ENCODE measurements around the gene GAB1.

The GAB1 gene

DNA sequence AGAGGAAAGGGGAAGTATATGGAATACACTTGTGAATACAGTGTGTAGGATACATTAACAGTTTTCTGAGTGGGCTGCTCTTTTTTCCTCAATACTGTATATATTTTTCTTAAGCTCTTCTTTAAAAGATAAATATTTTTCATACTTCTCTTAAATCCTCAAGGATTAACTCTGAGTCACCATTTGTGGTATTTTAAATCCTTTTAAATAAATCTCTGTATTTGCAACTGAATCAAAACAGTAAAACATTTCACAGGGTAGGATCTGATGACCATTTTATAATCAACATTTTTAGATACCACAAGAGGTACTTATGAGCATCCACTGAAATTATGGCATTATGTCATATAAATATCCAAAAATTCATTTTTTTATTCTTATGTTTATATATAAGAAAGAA, 87.6 kb downstream of the GAB1 start:
- no peak for DNase-seq

DNA sequence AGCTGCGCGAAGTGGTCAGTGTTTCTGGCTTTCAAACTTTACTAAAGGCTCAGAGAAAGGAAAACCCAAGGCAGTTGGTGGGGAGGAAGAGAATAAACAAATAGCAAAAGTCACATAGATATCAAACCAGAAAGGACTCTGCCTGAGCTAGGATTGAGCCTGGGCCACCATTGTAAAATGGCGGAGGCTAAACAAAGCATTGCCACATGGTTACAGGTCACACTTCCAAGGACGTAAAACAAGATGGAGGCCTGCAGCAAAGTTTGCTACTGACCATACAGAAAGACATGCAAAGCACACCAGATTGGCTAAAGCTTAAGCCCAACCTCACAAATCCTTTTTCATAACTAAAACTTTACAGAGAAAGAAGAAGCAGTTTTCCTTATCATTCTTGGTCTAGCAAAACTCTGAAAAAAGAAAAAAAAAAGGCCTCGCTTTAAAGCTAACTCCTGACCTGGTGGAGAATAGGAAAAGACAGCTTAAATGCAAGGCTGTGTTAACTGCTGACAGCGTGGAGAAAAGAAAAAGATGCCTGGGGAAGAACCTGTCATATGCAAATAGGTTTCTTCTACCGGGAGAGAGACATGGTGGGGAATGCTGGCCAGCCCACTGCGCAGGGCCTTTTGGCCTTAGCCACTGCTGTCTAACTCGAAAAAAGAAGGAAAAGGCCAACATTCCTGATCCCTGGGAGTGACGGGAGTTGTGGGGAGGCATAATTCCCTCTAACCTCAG, 95.0 kb downstream of the GAB1 start:
- no peak for DNase-seq

DNA sequence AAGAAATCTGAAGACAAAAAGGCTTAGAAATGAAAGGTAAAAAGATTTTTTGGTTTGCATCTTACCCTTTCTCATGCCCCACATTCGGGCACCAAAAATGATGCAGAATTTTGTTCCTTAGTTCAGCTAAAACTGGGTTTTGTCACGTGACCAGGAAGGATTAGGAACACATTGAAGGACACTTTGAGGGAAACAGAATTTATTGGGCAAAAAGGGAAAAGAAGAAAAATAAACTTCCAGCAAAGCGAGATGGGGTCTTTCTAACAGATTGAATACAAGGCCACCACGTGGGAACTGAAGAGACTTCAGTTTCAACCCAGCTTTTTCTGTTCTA, 95.5 kb downstream of the GAB1 start:
- no peak for DNase-seq

DNA sequence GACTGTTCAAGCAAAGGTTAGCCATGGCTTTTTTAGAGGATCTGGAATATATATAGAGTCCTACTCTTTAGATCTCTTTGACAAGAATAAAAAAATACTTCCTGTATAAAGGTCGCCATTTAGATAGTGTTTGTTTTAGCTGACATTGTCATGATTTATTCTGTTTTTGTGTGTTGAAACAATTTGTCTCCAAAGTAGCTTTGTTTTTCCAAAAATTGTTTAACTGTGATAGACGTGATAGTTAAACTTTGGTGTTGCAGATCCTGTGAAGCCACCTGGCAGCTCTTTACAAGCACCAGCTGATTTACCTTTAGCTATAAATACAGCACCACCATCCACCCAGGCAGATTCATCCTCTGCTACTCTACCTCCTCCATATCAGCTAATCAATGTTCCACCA, 96.6 kb downstream of the GAB1 start:
- DNase-seq: no peak

DNA sequence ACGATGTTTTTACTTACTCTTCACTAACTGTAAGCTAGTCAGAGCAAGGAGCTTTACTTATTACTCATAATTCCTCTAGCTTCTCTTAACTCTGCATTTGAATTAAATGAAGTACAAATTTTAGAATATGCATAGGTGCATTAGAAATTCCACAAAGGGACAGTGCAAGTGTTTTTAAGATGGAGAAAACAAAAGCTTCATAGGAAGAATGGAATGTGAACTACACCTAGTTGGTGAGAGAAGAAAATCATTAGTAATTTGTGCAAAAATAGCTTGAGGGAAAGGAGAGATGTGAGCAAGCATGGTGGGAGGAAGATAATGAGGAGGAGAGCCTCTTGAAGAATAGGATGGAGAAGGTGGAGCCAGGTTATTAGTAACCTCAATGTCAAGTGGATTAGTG, 99.3 kb downstream of the GAB1 start:
- DNase-seq: no peak

DNA sequence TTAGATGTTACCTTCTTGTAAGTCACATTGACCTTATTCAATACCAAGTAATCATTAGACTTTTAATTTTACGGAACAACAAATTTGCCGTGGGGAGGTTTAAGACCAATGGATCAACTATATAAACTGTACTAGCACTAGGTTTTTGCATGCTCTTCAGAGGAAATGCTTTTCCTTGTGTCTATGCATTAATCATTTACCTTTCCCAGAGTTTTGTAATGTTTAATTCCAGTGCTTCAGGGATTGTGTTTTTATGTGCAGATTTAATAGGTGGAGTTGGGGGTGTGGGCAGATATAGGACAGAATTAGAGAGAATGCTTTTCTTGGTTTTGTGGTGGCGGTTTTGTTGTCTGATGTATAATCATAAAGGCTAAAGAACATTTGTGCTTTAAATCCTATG, 100.8 kb downstream of the GAB1 start:
- DNase-seq: no peak

DNA sequence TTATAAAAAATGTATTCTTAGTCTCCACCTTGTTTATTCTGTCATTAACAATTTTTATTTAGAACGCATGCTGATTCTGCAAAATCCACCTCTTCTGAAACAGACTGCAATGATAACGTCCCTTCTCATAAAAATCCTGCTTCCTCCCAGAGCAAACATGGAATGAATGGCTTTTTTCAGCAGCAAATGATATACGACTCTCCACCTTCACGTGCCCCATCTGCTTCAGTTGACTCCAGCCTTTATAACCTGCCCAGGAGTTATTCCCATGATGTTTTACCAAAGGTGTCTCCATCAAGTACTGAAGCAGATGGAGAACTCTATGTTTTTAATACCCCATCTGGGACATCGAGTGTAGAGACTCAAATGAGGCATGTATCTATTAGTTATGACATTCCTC, 101.3 kb downstream of the GAB1 start:
- DNase-seq: no peak

DNA sequence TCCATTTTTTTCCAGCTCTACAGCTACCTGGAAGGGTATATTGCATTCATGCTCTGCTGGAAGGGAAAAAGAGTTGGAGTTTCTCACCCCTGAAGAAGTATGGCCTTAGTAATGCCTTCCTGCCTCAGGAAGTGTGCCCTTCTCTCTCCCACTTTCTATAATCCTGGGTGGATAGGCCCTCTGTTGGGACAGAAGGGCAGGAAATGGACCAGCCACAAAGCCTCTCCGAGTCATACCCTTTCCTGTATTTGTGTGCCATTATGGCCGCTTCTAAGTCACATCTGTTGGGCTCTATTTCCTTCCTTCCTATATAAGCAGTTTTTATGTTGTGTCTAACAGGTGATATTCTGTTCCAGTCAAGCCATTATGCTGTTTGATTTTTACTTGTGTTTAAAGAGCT, 102.0 kb downstream of the GAB1 start:
- DNase-seq: no peak

DNA sequence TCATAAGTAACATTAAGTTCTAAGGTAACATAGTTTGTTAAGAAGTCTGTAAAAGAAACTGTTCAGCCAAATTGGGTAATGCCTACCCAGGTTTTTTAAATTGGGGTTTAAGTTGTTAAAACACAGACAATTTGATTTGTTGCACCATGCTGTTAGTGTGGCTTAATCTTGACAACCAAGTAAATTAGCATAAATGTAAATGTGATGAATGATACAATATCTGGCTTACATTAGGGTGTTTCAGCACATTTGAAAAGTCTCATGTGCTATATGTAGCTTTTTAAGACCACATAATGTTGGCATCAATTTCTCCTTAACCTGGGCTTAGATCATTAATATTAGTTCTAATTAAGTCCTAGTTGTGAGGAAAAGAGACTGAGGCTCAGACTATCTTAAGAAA, 104.4 kb downstream of the GAB1 start:
- no peak for DNase-seq

DNA sequence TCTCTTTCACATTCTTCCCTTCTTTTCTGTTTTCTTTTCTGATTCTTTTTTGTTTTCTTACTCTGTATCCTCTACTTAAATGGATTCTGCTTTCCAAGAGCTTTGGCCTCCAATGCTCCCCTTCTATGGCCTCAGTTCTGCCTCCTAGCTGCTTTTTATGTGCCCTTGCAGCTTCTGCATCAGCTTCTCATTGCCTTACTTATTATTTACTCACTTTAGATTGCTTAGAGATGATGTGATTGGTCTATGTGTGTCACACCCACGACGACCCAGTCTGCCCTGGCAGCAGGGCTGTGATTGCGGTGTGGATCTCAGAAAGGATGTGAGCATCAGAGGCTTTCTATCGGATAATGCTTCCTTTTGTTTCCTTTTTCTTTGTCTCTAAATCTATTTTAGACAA, 105.0 kb downstream of the GAB1 start:
- no peak for DNase-seq

DNA sequence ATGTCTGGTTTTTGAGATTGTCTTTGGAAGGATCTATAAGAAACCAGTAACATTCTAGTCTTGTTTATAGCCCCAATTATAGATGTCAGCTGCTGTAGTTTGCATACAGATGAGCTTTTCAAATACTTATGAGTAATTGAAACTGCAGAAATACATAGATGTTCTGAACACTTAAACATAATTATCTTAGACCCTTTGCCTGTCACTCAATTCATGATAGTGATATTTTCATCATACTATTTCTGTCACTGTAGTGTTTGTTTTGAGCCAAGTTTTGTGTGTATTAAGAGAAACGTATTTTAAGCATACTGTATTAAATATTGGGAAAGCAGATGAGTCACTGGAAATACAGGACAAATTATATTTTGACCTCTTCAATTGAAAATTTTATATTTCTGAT, 107.1 kb downstream of the GAB1 start:
- no peak for DNase-seq

DNA sequence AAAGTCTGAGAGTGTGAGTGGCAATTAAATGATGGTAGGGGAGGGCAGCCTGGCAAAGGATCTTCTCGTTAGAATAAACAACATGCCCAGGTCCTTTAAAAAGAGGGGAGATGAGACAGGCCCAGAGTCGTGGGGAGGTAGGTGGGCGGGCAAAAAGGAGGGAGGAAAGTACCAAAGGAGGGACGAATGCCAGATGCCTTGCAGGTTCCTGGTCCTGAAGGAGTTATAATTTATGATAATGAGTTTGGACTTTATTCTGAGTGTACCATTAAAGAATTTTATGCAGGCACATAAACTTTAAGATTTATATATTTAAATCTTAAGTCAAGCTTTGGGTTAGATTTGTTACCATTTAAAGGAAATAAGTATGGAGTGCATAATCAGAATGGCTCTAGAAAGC, 114.5 kb downstream of the GAB1 start:
- DNase-seq: no peak

DNA sequence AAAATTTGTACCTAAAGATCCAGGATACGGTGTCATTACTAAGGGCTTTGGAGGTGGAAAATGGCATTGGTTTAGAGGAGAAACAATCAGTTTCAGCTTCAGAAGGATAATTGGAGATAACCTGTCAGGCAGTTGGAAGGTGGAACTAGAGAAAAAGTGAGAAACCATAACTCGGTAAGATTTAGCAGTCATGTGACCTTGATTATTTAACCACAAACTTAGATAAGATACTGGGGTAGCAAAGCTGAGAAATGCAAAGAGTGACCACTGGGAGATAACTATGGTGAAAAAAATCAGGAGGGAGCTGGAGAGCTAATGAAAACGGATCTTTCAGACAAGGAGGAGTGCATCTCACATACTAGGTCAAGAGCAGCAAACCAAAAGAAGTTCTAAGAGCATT, 118.5 kb downstream of the GAB1 start:
- DNase-seq: no peak

DNA sequence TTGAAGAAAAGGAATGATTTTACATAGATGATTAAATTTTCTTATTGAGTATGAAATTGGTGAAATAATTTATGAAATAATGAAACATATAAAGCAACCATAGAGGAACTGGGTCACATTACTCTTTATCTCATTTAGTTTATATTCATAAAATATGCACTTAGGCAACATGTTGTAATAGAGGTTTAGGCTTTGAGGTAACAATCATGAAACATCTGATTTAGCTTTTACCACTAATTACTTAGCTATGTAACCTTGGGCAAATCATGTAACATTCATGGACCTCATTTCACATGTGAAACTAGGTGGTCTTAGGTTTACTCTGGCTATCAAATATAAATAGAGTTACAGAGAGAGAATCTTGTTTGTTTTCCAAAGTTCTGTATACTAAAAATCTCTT, 122.3 kb downstream of the GAB1 start:
- no peak for DNase-seq

DNA sequence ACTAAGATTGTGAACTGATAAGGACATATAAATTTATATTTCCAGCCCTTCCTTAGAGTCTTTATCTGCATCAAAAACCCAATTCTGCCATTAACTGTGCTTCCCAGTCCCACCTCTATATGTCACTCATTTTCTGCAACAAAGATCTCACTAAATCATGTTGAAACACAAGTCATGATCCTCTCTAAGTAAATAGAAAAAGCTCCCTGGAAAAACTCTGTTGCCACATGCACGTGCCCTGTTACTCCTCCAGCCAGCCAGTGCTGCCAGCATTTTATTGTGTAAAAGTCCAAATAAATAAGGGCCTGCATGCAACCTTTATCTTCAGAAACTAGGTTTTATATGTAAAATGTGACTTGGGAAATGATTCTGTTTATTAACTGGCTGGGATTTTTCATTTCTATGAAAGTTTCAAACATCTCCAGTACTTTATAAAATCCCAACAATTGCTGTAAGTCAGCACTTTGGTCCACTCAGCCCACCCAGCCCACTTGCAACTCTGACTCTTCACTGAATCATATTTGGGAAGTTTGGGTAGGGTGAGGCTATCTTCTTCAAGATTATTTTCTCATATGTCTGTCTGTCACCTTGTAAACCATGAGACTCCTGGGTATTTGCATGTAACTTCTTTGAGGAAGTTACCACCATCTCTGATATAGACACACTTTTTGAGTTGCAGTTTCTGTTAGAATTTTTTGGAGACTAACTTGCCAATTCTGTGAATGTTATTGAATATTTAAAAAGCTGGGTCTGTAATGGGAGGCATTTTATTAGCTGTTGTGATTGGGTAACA, 136.9 kb downstream of the GAB1 start:
- DNase-seq: no peak

DNA sequence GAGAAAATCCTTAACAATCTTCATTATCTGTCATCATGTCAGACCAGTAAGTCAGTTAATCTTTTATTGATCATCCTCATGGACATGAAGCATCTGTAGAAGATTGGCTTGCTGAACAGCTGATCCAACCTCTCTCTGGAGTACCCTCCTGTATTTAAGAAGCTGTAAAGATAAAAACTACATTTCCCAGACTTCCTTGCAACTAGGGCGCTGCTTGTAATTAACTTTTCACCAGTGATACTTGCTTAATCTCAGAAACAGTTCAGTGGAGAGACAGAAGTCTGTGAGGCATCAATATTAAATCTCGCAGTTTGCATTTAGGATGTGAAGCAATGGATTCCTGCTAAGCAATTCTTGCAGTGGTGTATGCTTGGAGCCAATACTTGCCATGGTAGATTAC, 140.8 kb downstream of the GAB1 start:
- no peak for DNase-seq

DNA sequence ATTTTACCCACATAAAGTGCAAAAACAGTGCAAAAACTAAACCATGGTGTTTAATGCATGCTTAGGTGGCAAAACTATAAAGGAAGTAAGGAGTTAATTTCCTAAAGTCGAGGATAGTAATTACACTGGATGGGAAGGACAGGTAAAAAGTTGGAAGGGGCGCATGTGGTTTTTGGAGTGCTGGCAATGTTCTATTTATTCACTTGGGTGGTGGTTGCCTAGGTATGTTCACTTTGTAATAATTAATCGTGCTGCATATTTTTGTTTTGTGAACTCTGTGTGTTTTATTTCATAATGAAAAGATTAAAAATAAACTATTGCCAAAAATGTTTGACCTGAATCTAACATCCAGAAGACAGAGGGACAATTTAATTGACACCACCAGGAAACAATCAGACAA, 144.7 kb downstream of the GAB1 start:
- DNase-seq: no peak

DNA sequence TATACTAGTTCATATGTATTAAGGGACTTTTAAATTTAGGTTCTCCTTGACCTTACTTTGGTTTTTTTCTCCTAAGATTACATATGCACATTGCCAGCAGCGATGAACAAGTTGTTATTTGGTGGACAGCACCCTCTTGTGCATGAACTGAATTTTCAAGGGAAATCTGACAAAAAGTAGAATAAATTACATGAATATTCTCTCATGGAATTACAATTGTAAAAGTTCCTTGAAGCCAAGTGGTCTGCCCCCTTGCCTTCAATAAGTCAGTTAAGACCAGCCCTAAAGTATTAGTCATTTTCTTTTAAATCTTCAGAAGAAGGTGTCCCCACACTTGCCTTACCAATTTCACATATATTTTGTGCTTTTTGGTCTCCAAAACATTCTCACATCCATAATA, 146.2 kb downstream of the GAB1 start:
- DNase-seq: no peak

DNA sequence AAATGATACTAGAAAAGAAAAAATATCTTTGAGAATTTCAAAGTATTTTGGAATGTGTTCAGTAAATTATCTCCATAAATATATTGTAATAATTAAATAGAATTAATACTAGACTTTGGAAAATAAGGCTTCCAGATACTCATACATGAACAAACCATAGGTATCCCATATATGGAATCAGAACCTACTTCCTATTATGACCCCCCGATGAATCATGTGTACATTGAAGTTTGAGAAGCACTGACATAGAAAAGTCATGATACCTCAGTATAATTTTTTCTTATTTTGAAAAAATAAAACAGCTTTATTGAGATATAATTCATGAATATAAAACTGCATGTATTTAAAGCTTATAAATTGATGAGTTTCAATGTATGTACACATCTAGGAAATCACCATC, 149.6 kb downstream of the GAB1 start:
- no peak for DNase-seq

DNA sequence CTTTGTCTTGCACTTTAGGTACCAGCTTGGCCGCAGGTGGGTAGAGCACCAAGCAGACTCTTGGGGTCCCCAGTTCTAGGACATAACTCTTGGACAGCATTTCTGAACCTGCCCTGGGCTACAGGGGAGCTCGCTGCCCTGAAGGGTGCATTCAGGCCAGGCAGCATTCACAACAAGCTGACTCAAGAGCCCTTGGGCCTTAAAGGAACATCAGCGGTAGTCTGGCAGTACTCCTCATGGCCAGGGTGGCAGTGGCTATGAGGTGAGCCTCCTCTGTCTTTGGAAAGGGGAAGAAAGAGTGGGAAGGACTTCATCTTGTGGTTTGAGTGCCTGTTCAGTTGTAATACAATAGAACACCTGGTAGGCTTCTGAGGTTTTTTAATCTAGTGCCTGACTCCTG, 152.0 kb downstream of the GAB1 start:
- DNase-seq: no peak

DNA sequence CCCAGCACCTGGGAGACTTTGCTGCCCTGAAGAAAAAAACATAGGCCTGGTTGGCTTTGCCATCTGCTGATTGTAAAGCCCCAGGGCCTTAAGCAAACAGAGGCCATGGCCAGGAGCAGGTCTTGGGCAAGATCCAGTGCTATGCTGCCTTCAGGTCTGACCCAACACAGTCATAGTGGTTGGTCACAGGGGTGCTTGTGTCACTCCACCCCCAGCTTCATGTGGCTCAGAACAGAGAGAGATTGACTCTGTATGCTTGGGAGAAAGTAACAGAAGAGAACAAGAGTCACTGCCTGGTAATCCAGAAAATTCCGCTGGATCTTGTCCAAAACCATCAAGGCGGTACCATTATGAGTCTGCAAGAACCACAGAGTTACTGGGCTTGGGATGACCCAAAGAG, 152.4 kb downstream of the GAB1 start:
- no peak for DNase-seq

DNA sequence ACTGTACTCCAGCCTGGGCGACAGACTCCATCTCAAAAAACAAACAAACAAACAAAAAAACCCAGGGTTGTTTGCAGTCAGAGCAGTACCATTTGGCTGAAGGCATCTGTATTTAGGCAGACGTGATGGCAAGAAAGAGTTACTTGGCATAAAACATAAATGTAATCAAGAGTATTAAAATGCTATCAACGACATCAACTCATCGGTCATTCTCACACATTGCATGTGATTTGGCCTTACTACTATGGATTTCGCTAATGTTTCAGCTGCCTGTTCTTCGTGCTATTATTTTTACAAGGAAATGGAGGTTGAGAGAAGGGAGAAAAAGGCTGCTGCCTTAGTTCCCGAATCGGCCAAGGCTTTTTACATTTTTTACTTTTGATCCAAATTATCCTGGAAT, 161.3 kb downstream of the GAB1 start:
- no peak for DNase-seq

DNA sequence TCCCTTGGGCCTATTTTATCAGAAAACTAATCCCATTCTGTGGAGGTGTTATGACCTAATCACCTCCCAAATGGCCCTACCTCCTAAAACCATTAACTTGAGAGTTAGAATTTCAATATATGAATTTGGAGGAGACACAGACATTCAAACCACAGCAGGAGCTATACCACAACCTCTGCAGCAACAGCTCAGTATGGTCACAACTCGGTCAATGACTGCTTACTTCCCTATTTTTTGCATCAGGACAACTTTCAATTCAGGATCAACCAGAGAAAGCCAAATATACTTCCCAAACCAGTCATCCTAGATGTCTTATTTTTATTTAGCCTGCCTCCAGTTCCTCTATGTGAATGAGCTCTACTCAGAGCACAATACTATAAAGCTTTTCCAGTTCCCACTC, 165.6 kb downstream of the GAB1 start:
- DNase-seq: no peak

DNA sequence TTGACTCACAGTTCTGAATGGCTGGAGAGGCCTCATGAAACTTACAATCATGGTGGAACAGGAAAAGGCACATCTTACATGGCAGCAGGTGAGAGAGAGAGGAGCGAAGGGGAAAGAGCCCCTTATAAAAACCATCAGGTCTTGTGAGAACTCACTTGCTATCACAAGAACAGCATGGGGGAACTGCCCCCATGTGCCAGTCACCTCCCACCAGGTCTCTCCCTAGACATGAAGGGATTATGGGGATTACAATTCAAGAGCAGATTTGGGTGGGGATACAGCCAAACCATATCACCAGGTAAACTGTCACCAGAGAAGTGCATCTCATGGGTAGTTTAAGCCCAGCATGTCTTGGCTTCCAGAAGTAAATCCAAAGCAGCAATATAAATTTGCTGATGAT, 169.4 kb downstream of the GAB1 start:
- DNase-seq: no peak

DNA sequence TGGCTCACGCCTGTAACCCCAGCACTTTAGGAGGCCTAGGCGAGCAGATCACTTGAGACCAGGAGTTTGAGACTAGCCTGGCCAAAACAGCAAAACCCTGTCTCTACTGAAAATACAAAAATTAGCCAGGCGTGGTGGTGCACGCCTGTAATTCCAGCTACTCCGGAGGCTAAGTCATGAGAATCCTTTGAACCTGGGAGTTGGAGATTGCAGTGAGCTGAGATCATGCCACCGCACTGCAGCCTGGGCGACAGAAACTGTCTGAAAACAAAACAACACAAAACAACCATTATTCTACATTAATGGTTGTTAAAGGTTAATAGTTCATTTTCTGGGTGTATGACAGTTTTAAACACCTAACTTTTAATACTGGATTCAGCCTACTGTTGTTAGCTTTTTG, 175.2 kb downstream of the GAB1 start:
- DNase-seq: no peak

Data from stimulated activated naive CD4-positive, alpha-beta T cell (primary cell).